WI38 (cell line): ENCODE data around the gene VTCN1.
"Not testable (repeated sequence)": the region's sequence is repeated elsewhere in the genome, so short reads cannot be mapped to it uniquely, and the experiment has no call there.

Experiments used
- H3K4me3 ChIP-seq: 2 replicates; pipeline ENCODE4 v1.5.1; 2011; ENCODE audit warnings: low read depth, mild to moderate bottlenecking, control low read depth, low read length
- TF ChIP-seq, protein P1 (sequence below): IDR thresholded peaks from 2 replicates; pipeline ENCODE4 v1.5.1; 2012; ENCODE audit warnings: low read depth, mild to moderate bottlenecking, control low read depth, low read length

The VTCN1 gene

DNA sequence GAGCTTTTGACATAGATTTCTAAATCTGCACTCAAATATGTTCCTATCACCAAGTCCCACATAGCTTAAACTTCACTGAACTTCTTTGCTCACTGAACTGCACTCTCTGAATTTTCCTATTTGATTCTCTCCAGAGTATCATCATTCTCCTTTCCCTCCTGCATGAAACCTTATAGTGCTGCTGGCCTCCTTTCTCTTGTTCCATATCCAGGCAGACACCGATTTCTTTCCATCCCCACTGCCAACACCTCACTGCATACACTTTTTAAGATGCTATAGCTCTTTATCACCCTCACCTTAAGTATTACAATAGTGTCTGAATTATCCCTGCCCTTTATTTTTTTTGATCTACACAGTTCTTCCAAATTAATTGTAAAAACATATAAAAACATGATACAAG, 86.1 kb downstream of the VTCN1 start:
- H3K4me3 ChIP-seq: no peak overlapping the region
- TF ChIP-seq, protein P1, sequence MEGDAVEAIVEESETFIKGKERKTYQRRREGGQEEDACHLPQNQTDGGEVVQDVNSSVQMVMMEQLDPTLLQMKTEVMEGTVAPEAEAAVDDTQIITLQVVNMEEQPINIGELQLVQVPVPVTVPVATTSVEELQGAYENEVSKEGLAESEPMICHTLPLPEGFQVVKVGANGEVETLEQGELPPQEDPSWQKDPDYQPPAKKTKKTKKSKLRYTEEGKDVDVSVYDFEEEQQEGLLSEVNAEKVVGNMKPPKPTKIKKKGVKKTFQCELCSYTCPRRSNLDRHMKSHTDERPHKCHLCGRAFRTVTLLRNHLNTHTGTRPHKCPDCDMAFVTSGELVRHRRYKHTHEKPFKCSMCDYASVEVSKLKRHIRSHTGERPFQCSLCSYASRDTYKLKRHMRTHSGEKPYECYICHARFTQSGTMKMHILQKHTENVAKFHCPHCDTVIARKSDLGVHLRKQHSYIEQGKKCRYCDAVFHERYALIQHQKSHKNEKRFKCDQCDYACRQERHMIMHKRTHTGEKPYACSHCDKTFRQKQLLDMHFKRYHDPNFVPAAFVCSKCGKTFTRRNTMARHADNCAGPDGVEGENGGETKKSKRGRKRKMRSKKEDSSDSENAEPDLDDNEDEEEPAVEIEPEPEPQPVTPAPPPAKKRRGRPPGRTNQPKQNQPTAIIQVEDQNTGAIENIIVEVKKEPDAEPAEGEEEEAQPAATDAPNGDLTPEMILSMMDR: no peak

DNA sequence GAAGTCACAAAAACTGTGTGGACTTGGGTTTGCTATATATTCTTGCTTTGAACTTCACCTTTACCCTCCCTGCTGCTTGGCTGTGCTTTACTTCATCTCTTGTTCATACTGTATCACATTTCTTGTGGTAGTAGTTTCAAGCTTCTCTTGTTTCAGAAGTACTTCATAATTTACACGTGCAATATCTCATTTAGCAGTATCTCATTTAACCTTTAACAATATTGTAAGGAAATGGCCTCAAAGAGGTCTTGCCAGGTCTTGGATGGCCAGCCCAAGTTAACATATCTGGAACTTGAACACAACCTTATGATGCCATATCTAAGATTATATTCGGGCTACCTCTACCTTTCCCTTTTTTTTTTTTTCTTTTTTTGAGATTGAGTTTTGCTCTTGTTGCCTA, 87.5 kb downstream of the VTCN1 start:
- TF ChIP-seq, protein P1: no peak
- no peak overlapping the region for H3K4me3 ChIP-seq

DNA sequence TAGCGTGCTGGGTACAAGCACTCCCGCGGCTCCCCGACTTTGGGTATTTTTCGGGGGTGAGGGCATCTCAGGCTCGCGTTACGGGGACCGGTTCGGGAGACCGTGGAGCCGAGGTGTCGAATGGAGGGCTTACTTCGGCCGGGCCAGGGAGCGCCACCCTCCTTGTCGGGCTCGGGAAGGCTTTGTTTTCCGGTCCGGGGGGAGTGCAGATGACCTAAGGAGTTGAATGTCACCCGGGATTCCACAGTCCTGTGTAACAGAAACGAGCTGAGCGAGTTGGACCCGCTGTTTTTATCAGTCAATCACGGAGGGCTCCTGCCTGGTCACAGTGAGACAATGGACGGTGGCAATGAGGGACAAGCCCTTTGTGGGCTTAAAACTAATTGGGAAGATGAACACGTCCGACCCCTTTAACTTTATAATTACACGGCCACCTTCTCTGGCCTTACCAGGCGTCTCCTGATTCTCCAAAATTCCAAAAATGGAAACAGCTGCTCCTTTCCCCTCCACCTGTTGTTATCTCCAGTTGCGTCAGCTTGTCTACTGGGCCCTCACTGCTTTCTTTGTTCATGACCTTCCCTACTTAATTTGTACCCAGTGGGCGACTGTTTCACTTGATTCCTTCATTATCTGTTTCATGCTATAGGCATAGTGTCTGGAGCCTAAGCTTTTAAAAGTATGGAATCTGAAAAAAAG, 88.2 kb downstream of the VTCN1 start:
- H3K4me3 ChIP-seq: peak overlapping the region; percentile 62
- TF ChIP-seq, protein P1: no peak

DNA sequence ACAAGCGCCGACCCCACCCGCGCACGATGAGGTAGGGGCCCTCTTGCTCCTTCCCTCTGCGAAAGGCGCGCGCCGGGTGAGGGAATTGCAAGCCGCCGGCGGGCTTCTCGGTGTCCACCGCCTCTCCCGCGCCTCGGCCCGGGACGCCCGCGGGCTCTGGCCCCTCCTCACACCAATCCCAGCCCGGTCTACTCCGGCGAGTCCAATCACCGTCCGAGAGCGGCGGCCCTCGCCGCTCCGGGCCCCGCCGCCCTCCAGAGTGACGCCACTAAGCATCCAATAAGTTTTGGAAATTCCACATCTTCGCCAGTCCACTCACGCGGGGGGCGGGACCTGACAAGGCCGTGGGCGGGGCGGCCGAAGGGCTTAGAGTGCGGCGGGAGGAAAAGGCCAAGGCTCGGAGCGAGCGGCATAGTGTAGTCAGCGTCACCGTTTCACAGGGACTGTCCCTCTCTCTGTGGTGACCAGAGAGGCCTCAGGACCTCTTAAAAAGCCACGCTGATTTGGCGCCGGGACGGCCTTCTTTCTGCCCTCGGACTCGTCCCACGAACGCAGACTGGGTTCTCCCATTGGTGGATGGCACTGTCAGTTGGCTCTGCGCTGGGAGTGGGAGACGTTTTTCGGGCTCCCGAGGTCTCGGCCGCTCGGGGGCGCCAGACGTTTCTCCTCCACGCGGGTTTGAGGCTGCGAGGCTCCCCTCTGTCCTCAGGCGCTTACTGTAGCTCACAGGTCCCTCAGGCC, 89.0 kb downstream of the VTCN1 start, which contains the start of gene TRIM45:
Gene TRIM45, minus strand, starts transcription at position 161 of the 741 bp plus-strand sequence. CDS start 548 bp downstream, outside the sequence.
- peak within 1 kb of the TSS; percentile 62 for H3K4me3 ChIP-seq
- TF ChIP-seq, protein P1: peak; percentile 79

DNA sequence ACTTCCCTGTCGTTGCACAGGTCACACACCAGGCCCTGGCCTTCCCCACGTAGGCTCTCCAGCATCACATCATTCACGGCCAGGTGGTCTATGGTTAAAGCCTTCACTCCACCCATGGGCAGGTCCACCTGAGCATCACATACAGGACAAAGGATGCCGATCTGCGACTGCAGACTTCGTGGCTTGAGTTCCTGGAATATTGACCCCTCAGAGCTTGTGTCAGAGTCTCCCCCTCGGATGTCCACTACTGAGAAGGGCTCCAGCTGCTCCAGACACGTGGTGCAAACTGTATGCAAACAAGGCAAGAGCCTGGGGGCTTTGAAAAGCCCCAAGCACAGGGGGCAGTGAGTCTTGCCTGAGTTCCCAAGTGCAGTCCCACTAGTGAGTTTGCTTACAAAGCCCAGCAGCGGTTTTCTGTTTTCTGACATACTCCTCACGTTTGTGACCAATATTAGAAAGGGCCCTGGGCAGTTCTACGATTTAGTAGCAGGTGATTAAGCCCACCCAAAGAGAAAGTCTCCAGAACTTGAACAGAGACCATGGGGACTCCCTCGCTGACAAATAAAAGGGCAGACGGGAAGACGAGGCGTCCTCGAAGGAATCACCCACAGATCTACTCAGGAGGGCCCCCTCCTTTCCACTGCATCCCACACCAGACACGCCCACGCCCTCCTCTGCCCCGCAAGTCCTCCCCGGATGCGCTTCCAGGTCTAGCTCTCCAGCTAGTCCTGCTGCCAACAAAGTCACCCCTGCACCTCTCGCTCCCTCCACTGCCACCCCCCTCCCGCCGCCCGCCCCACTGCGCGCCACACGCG, 89.7 kb downstream of the VTCN1 start:
- H3K4me3 ChIP-seq: peak overlapping the region; percentile 62
- TF ChIP-seq, protein P1: no peak

DNA sequence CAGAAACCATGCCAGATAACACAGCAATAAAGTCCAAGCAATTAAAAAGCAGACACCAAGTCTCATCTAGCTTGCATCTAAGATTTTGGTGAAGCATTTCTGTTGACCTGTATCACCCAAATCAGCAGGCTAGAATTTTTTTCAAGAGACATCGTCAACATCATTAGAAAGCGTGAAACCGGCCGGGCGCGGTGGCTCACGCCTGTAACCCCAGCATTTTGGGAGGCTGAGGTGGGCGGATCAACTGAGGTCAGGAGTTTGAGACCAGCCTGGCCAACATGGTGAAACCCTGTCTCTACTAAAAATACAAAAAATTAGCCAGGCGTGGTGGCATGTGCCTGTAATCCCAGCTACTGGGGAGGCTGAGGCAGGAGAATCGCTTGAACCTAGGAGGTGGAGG, 91.6 kb downstream of the VTCN1 start:
- H3K4me3 ChIP-seq: not testable (repeated sequence)

DNA sequence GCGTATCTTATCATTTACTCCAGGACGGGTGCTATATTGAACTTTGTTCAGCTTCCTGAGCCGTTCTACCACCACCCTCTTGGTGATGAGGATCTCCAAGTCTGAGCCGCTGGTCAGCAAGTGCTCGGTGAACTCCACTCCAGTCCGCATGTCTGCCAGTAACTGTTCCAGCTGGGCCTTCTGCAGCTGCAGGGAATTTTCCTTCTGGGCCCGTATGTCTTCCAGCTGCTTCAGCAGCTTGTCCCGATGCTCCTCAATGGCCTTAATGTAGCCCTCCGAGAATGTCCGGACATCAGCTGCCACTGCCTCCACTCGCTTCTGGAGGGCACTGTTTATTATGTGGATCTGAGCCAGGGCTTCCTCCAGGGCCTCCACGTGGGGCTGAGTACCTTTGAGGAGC, 92.6 kb downstream of the VTCN1 start:
- TF ChIP-seq, protein P1: no peak

More for the DNA sequence above, 92.6 kb downstream of the VTCN1 start:
- H3K4me3 ChIP-seq: no peak overlapping the region
